Stimulated activated CD8-positive, alpha-beta memory T cell treated with anti-CD3 and anti-CD28 coated beads, Interleukin-12 subunit alpha, Interleukin-12 subunit beta, amount 100 ng/mL, for 4 hours (primary cell): ENCODE measurements around the gene ID1.
"Not testable (repeated sequence)": the region's sequence is repeated elsewhere in the genome, so short reads cannot be mapped to it uniquely, and the experiment has no call there.

Experiments
- DNase-seq: peaks from one replicate; pipeline ENCODE4 v3.0.0-alpha.2; 2020; ENCODE audit warnings: low read depth

ID1 gene

GRCh38 chr20:31602431-31602778 lies 2.7 kb upstream of the ID1 start:
- no peak for DNase-seq

DNA sequence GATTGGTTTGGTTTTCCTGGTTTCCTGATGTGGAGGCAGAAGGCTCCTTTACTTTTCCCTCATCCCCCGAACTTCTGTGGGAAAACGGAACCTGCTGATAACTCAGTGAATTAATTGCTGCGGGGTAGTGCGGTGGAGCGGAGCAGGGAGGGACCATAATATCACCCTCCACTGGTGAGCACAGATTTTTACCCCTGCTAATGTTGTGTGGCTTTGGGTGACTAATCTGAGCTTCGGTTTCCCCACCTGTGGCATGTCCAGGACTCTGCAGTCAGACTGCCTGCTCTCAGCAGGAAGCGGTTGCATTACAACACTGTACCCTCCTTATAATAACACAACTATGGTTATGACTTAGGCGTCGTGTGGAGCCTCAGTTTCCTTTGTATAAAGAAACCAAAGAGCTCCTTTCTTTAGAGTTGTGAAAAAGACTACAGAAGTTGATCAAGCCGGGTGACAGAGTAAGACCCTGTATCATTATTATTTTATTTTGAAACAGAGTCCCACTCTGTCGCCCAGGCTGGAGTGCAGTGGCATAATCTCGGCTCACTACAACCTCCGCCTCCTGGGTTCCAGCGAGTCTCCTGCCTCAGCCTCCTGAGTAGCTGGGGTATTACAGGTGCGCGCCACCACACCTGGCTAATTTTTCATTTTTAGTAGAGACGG lies 2.2 kb upstream of the ID1 start:
- no peak for DNase-seq

- DNase-seq: peak; percentile 50
These were observed 1.1 kb upstream of the ID1 start for GRCh38 chr20:31603822-31604566.

GRCh38 chr20:31604567-31605030 lies 490 bp upstream of the ID1 start:
- DNase-seq: no peak

DNA sequence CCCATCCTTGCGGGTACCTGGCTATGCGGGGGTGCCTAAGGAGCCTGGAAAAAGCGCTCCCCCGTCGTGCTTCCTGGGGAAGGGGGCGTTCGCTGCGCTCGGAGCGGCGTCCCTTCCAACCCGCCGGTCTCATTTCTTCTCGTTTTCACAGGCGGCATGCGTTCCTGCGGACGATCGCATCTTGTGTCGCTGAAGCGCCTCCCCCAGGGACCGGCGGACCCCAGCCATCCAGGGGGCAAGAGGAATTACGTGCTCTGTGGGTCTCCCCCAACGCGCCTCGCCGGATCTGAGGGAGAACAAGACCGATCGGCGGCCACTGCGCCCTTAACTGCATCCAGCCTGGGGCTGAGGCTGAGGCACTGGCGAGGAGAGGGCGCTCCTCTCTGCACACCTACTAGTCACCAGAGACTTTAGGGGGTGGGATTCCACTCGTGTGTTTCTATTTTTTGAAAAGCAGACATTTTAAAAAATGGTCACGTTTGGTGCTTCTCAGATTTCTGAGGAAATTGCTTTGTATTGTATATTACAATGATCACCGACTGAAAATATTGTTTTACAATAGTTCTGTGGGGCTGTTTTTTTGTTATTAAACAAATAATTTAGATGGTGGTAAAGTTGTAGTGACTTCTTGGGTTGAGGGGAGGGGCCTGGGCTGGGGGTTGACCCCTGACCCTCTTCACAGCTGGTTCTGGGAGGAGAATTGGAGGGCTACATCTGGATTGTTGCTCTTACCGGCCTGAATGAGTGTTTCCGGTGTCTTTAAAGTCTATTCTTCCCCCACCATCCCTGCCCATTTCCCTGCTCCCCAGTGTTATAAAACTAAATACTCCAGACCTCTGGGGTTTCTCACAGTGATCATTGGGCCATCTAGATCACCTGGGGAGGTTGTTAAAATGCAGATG lies 1.1 kb downstream of the ID1 start:
- DNase-seq: no peak

DNA sequence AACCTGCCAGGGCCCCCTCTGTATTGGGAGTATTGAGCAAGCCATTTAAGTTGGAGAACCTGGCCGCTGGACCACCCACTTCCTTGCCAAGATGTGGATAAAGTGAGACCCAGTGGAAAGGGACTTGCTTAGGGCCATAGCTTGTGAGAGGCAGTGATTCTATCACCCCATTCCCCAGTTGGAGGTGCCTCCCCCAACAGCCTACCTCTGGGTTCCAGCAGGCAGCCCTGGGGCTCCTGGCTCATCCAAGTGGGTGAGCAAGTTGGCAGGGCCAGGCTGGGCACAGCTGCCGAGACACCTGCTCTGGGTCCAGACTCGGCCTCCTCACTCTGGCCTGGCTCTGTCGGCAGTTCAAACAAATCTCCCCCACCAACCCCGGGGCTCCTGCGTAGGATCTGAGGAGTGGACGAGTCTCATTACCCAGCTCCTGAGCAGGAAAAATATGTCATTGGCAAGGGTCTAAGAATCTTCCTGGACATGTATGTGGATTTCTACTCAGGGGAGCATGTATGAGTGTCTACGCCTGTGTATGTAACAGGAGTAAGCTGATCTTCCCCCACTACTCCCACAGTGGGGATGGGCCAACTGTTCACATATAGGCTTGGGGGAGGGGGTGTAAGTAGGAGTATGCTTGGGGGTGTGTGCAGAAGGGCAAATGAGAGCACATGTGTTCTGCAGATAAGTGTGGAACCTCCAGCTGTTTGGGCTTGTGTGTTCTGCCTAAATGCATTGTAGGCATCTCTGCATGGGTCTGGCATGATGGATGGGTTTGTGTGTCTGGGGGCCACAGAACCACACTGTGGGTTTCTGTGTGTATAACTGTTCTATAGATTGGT lies 1.9 kb downstream of the ID1 start:
- no peak for DNase-seq

DNA sequence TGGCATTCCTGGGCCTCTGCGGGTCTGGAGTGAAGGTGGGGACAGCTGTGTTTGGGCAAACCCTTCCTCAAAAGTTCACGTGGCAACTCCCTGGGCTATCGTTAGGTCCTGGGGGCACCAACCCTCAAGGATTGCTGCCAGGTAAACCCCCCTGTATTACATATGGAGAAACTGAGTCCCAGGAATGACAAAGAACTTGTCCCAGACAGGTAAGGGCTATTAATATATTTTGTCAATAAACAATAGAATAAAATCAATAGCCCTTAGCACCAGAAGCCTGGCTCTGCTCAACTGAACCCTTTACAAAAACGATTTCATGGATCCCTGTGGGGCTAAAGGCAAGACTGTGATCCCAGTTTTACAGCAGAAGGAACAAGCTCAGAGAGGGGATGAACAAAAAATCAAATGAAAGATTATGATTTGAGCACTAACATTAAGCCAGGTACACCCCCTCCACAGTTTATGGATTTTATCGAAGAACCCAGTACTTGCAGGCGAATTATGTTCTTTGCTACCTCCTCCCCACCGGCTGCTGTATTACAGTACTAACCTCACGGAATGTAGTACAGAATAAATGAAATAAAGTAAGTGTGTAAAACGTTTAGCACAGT lies 2.7 kb downstream of the ID1 start:
- DNase-seq: no peak

DNA sequence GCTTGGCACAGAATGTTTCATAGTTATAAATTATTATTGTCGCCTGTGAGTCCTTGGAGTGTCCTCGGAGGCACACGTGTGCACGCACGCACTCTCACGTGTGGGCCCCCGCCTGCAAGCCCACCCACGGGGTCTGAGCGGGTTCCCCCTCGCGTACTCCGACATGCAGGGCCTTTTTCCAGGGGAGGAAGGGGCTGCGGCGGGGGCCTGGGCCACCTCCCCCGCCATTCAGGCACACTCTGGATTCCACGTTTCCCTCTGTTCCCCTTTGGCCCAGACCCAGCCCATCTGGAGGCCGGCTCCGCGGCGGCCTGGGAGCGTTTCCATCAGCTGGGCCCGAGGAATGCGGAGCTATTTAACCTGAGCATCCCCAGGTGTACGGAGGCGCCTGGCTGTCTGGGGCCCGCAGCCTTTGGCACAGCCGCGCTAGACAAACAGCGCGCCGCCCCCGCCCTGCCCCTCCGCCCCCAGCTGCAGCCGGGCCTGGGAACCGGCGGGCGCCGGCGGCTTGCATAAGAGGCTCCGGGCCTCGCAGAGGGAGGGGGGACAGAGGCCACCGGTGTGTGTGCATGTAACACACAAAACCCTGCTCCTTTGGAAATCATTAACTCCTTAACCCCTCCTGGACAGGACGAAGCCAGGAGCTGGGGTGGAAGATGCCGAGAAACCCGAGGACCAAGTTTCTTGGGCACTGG lies 3.3 kb downstream of the ID1 start:
- DNase-seq: no peak

DNA sequence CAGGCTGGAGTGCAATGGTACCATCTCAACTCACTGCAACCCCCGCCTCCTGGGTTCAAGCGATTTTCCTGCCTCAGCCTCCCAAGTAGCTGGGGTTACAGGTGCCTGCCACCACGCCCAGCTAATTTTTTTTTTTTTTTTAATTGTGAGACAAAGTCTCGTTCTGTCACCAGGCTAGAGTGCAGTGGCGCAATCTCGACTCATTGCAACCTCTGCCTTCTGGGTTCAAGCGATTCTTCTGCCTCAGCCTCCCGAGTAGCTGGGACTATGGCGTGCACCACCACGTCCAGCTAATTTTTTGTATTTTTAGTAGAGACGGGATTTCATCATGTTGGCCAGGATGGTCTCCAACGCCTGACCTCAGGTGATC lies 7.2 kb downstream of the ID1 start:
- DNase-seq: not testable (repeated sequence)

- DNase-seq: no peak
These were observed 10.3 kb downstream of the ID1 start for GRCh38 chr20:31615416-31615815.

GRCh38 chr20:31617432-31618104 lies 12.5 kb downstream of the ID1 start:
- no peak for DNase-seq

DNA sequence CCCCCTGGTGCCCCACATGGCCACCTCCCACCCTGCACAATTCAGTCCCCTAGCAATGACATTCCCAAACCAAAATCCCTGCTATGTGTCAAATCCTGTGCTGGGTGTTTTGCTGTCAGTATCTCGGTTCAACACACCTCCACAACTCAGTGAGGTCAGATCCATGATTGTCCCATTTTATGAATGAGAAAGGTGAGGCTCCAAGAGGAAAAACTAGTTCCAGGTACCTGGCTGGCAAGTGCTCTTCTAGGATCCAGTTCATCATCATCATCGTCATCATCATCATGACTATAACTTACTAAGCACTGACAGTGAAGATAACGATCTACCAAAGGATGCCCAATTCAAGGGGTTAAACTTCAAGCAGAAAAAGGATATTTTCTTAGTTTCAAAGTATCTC lies 15.2 kb downstream of the ID1 start:
- DNase-seq: no peak

GRCh38 chr20:31623123-31623505 lies 18.0 kb downstream of the ID1 start:
- not testable (repeated sequence) for DNase-seq

DNA sequence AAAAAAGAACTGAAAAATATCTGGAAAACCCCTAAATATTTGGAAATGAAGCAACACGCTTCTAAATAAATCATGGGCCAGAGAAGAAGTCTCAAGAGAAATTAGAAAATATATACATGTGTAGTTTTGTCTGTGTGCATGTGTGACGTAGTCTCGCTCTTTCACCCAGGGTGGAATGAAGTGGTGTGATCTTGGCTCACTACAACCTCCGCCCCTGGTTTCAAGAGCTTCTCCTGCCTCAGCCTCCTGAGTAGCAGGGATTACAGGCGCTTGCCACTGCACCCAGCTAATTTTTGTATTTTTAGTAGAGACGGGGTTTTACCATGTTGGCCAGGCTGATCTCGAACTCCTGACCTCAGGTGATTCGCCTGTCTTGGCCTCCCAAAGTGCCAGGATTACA lies 21.4 kb downstream of the ID1 start:
- DNase-seq: not testable (repeated sequence)

GRCh38 chr20:31628057-31628456 lies 23.0 kb downstream of the ID1 start:
- DNase-seq: not testable (repeated sequence)

DNA sequence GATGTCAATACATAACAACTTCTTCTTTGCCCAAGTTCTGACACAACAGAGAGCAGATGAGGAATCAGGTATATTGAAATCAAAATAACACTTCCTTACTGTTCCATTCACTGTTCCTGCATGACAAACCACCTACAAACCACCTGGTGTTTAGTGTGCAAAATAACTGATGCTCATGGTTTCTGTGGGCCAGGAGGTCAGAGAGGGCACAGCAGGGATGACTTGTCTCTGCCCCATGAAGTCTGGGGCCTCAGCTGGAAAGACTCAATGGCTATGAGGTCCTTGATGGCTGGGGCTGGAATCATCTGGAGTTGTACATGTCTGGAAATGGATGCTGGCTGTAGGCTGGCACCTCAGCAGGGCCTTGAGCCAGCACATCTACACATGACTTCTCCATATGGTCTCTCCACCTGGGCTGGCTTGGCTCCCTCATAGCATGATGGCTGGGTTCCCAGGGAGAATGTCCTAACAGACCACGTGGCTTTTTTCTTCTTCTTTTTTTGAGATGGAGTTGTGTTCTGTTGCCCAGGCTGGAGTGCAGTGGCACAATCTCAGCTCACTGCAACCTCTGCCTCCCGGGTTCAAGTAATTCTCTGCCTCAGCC lies 25.2 kb downstream of the ID1 start:
- no peak for DNase-seq

DNA sequence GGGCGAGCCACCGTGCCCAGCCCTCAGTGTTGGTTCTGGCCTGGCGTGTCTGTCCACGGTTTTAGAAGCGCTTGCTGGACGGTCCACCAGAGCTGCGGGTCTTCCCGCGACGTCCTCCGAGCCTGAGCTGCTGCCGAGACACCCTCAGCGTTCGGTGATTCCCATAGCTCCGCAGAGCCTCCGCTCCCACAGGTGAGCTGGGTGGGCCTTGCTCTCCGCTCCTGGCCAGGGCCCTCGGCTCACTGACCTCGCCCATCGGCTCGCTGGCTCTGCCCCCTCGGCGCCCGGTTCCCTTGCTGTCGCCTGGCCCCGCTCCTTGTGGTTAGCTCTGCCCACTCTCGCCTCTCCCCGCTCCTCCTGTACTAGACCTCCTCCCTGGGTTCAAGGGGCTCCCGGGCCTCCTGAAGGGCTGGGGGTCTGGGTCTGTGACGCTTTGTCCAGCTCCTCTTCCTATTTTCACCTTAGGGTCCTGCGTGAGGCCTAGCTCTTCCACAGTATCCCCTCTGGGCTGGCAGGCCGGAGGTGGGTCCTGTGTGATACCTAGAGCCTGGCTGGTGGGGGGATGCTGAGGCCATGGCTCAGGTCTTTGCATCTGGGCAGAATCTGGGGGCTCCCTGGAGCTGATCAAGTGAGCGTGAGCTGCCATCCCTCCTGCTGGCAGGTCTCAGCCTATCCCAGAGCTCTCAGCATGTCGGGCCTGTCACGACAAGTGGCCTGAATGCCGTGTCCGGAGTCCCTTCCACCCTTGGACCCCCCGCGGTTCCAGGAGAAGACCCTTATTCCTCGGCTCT lies 27.7 kb downstream of the ID1 start:
- no peak for DNase-seq

GRCh38 chr20:31633339-31633914 lies 28.3 kb downstream of the ID1 start:
- DNase-seq: no peak

- DNase-seq: no peak
These were observed 32.6 kb downstream of the ID1 start, which contains the start of gene COX4I2 for GRCh38 chr20:31637660-31638059. Gene COX4I2, plus strand, starts transcription at chr20:31637912. Its CDS starts 1,106 bp downstream, at chr20:31639018.
